T-helper 17 cell (primary cell): ENCODE data around the gene RAB42. TPM values are rescaled to one million over a fixed set of nuclear protein-coding genes. Genes with fewer than 3 reads are reported as not detected.
"Not testable (repeated sequence)": the region's sequence is repeated elsewhere in the genome, so short reads cannot be mapped to it uniquely, and the experiment has no call there.

Experiments
- ATAC-seq: fragments of 150-1000 bp; cut with Tn5 transposase; 2 replicates; pipeline ENCODE4 v1.10.0; 2021; ENCODE audit warnings: mild to moderate bottlenecking, moderate library complexity
- DNase-seq, 3 donors: peaks; one replicate each; pipeline versions ENCODE4 v3.0.0 to v3.0.0-alpha.2; 2020 to 2021
- H3K9me3 ChIP-seq: one replicate; pipeline ENCODE4 v1.7.0; 2013; ENCODE audit warnings: low read length, mild to moderate bottlenecking; ENCODE audit not compliant: control insufficient read depth, poor library complexity, severe bottlenecking
- H3K27ac Mint-ChIP-seq: one replicate; pipeline ENCODE4 v1.8.0; 2022; ENCODE audit warnings: mild to moderate bottlenecking, moderate library complexity, mixed read lengths
- H3K27me3 Mint-ChIP-seq: one replicate; pipeline ENCODE4 v1.8.0; 2022; ENCODE audit warnings: mixed read lengths
- H3K36me3 Mint-ChIP-seq: one replicate; pipeline ENCODE4 v1.8.0; 2022; ENCODE audit warnings: low read depth, mixed read lengths
- H3K4me1 Mint-ChIP-seq: one replicate; pipeline ENCODE4 v1.8.0; 2022; ENCODE audit warnings: mild to moderate bottlenecking, mixed read lengths
- H3K4me3 Mint-ChIP-seq: one replicate; pipeline ENCODE4 v1.8.0; 2022; ENCODE audit warnings: mild to moderate bottlenecking, moderate library complexity, mixed read lengths
- total RNA-seq, 4 donors: library from RNA in 2 of 4; stranded (reverse) in 2 of 4; gene quantifications; one replicate each; pipeline ENCODE4 v1.2.3 and lab custom pipeline; 2022 to 2026

RAB42 gene
- not detected for total RNA-seq
- 0 reads per million in 2 donors for total RNA-seq (lab: John Stamatoyannopoulos, UW)

DNA sequence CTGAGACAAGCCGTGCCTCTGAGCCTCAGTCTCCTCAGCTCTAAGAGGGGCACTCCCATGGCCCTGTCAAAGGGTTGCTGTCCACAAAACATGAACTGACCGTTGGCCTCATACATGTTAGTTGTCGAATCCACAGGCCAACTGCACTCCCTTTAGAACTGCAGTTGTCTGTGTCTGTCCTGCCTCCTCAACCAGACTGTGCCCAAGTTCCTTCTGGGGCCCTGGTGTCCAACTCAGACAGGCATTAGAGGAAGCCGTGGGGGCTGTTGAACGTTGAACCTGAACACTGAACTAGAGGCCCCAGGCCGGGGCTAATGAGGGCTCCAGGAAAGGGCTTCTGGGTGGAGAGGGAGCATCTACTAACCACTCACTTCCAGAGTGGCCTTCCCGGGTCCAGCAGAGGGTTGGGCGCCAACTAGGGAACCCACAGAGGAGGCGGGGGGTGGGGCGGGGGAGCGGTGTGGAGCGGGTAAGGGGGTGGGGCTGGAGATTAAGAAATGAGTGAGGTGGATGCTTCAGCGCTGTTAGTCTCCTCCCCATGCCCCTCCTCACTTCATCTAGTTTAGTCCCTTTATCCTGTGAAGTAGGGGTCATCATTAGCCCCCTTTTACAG is at the start of gene RAB42:
Gene RAB42 (plus strand): TSS at position 558 of the 613 bp plus-strand sequence. CDS start 247 bp downstream, outside the sequence.
- peak within 1 kb of the TSS; percentile 86 for H3K4me3 Mint-ChIP-seq
- peaks cover 2% of the 10 kb centered on the region for H3K36me3 Mint-ChIP-seq
- ATAC-seq = peak; percentile 73
- no peaks in the 10 kb centered on the region for H3K9me3 ChIP-seq
- H3K27me3 Mint-ChIP-seq = no peaks in the 10 kb centered on the region
- peaks cover 3% of the 10 kb centered on the region for H3K4me1 Mint-ChIP-seq
- no peak for DNase-seq
- H3K27ac Mint-ChIP-seq = no peak within 1 kb of the TSS

DNA sequence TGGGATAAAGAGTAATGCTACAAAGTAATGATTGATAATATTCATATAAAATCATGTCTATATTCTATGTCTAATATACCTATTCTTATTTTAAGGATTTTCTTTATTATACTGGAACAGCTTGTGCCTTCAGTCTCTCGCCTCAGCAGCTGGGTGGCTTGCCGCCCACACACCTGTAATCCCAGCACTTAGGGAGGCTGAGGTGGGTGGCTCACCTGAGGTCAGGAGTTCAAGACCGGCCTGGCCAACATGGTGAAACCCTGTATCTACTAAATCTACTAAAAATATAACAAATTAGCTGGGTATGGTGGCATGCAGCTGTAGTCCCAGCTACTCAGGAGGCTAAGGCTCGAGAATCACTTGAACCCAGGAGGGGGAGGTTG is 46.8 kb upstream of the RAB42 start:
- no peak for DNase-seq
- Mint-ChIP-seq H3K27me3 (no peaks in the 10 kb centered on the region), H3K4me3 (no peak overlapping the region), H3K4me1 (no peaks in the 10 kb centered on the region), H3K36me3 (no peaks in the 10 kb centered on the region), H3K27ac (no peak overlapping the region)
- H3K9me3 ChIP-seq = no peaks in the 10 kb centered on the region
- no peak for ATAC-seq

- H3K4me1 Mint-ChIP-seq = peaks cover 5% of the 10 kb centered on the region
- ATAC-seq (no peak), DNase-seq (no peak)
- H3K9me3 ChIP-seq = no peaks in the 10 kb centered on the region
- H3K4me3 Mint-ChIP-seq = no peak overlapping the region
- no peak overlapping the region for H3K27ac Mint-ChIP-seq
- peaks cover 2% of the 10 kb centered on the region for H3K36me3 Mint-ChIP-seq
- no peaks in the 10 kb centered on the region for H3K27me3 Mint-ChIP-seq
These were observed 43.7 kb upstream of the RAB42 start for GRCh38 chr1:28548318-28548717.

DNA sequence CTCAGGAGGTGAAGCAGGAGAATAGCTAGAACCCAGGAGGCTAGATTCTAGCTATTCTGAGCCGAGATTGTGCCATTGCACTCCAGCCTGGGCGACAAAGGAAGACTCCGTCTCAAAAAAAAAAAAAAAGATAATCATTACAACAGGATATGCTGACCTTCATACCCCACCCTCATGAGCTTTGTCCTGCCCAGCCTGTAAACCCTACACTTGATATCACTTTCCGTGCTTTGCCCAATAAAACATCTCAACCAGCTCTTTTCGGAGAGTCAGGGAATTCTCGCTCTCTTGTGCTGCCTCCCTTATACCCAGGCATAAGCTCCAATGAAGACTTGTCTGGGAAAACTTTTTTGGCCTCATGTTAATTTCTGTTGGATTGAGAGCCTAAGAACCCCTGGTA is 40.7 kb upstream of the RAB42 start:
- Mint-ChIP-seq H3K36me3 (peaks cover 2% of the 10 kb centered on the region), H3K27ac (no peak overlapping the region), H3K27me3 (no peaks in the 10 kb centered on the region), H3K4me3 (no peak overlapping the region), H3K4me1 (peaks cover 14% of the 10 kb centered on the region)
- no peaks in the 10 kb centered on the region for H3K9me3 ChIP-seq
- ATAC-seq (no peak), DNase-seq (no peak)

GRCh38 chr1:28552758-28553663 is 39.1 kb upstream of the RAB42 start, which contains the start of gene TRNAU1AP:
Gene TRNAU1AP (plus strand): TSS chr1:28553085. CDS start chr1:28553111, 26 bp downstream.
- ATAC-seq (peak; percentile 97), DNase-seq (peak; percentile 95 to 96 (median 95))
- Mint-ChIP-seq H3K4me3 (peak within 1 kb of the TSS; percentile 99), H3K4me1 (peaks cover 16% of the 10 kb centered on the region), H3K36me3 (peaks cover 2% of the 10 kb centered on the region), H3K27me3 (no peaks in the 10 kb centered on the region), H3K27ac (peak within 1 kb of the TSS; percentile 96)
- no peaks in the 10 kb centered on the region for H3K9me3 ChIP-seq

DNA sequence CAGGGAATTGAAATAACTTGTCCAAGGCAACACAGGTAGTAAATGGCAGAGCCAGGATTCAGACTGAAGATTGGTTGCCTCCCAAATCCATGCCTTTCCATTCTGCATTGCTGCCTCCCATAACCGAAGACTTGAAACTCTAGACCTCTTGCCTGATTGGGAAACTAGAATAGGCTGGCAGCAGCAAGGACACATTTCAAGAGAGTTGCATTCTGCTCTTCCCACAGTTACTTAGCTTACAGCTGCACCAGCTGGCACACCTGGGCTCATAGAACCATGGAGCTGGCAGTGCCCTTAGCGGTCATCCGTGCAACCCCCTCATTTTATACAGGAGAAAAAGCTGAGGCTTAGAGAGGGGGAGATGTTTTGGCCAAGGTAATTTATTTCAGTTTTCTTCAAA is 31.2 kb upstream of the RAB42 start:
- H3K9me3 ChIP-seq = no peaks in the 10 kb centered on the region
- Mint-ChIP-seq H3K27ac (no peak overlapping the region), H3K36me3 (peaks cover 3% of the 10 kb centered on the region), H3K27me3 (no peaks in the 10 kb centered on the region), H3K4me3 (no peak overlapping the region), H3K4me1 (peaks cover 9% of the 10 kb centered on the region)
- no peak for ATAC-seq
- DNase-seq = no peak

- ATAC-seq (no peak), DNase-seq (no peak)
- Mint-ChIP-seq H3K4me3 (no peak overlapping the region), H3K27ac (no peak overlapping the region), H3K27me3 (no peaks in the 10 kb centered on the region), H3K4me1 (peaks cover 5% of the 10 kb centered on the region), H3K36me3 (peaks cover 6% of the 10 kb centered on the region)
- H3K9me3 ChIP-seq = no peaks in the 10 kb centered on the region
These were observed 27.8 kb upstream of the RAB42 start for GRCh38 chr1:28564310-28564709.

DNA sequence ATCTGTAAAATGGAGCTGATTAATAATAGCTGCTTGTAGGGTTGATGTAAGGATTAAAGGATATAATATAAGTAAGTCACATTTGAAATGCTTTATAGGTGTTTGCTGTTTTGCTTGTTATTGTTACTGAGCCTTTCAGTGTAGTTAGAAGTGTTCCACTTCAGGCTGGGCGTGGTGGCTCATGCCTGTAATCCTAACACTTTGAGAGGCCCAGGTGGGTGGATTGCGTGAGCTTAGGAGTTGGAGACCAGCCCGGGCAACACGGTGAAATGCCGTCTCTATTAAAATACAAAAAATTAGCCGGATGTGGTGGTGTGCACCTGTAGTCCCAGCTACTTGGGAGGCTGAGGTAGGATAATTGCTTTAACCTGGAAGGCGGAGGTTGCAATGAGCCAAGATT is 27.0 kb upstream of the RAB42 start:
- Mint-ChIP-seq H3K27me3 (no peaks in the 10 kb centered on the region), H3K27ac (peak overlapping the region; percentile 68), H3K36me3 (peaks cover 6% of the 10 kb centered on the region), H3K4me1 (peaks cover 5% of the 10 kb centered on the region), H3K4me3 (no peak overlapping the region)
- H3K9me3 ChIP-seq = no peaks in the 10 kb centered on the region
- ATAC-seq (no peak), DNase-seq (no peak)

GRCh38 chr1:28565726-28566125 is 26.3 kb upstream of the RAB42 start:
- no peak for ATAC-seq
- Mint-ChIP-seq H3K27me3 (no peaks in the 10 kb centered on the region), H3K36me3 (peaks cover 6% of the 10 kb centered on the region), H3K27ac (peak overlapping the region; percentile 68), H3K4me3 (no peak overlapping the region), H3K4me1 (peaks cover 2% of the 10 kb centered on the region)
- DNase-seq = no peak
- no peaks in the 10 kb centered on the region for H3K9me3 ChIP-seq

DNA sequence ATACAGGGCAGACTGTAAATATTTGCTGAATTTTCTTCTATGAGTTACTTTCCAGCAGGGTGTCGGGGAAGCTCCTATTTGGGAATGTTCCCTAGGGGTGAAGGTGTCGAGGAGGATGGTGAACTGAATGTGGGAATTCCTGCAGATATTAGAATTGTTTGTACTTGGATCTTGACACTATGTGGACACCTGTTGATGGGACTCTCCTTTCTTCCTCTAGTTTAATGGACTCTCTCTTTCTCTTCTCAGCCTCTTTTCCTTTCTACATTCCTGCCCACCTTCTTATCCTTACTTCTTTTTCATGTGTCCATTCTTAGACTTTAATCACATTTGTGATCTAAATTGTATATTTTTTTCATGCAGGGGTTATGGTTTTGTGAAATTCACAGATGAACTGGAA is 25.1 kb upstream of the RAB42 start:
- no peaks in the 10 kb centered on the region for H3K9me3 ChIP-seq
- DNase-seq (no peak), ATAC-seq (no peak)
- H3K36me3 Mint-ChIP-seq = peaks cover 5% of the 10 kb centered on the region
- no peak overlapping the region for H3K4me3 Mint-ChIP-seq
- H3K27me3 Mint-ChIP-seq = no peaks in the 10 kb centered on the region
- H3K4me1 Mint-ChIP-seq = peaks cover 2% of the 10 kb centered on the region
- no peak overlapping the region for H3K27ac Mint-ChIP-seq

DNA sequence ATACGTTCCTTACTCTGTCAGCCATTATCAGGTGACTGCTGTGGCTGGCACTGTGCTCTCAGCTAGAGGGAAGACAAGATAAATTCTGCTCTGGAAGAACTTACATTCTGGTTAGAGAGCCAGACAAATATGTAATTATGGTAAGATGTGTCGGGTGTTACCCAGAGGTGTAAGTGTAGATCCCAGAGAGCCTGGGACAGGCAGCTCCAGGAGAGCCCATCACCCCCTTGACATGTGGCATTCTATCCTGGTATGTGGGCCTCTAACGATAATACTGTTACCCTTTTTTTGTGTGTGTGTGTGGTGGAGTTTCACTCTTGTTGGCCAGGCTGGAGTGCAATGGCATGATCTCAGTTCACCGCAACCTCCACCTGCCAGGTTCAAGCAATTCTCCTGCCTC is 20.2 kb upstream of the RAB42 start:
- Mint-ChIP-seq H3K27me3 (no peaks in the 10 kb centered on the region), H3K36me3 (peaks cover 4% of the 10 kb centered on the region), H3K27ac (no peak overlapping the region), H3K4me3 (no peak overlapping the region), H3K4me1 (no peaks in the 10 kb centered on the region)
- ATAC-seq (no peak), DNase-seq (no peak)
- no peaks in the 10 kb centered on the region for H3K9me3 ChIP-seq

DNA sequence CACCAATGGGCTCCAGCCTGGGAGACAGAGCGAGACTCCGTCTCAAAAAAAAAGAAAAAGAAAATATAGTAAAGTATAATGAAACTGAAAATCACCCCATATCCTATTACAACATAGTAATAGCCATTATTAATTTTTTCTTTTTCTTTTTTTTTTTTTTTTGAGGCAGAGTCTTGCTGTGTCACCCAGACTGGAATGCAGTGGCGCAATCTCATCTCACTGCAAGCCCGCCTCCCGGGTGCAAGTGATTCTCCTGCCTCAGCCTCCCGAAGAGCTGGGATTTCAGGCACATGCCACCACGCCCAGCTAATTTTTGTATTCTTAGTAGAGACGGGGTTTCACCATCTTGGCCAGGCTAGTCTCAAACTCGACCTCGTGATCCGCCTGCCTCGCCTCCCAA is 19.2 kb upstream of the RAB42 start:
- not testable (repeated sequence) for H3K27me3 Mint-ChIP-seq, ATAC-seq, H3K4me3 Mint-ChIP-seq, H3K27ac Mint-ChIP-seq, DNase-seq, H3K9me3 ChIP-seq, H3K36me3 Mint-ChIP-seq, H3K4me1 Mint-ChIP-seq

GRCh38 chr1:28573564-28573963 is 18.5 kb upstream of the RAB42 start:
- H3K9me3 ChIP-seq = no peaks in the 10 kb centered on the region
- no peak for DNase-seq
- ATAC-seq = no peak
- Mint-ChIP-seq H3K36me3 (peaks cover 4% of the 10 kb centered on the region), H3K4me3 (no peak overlapping the region), H3K4me1 (peaks cover 5% of the 10 kb centered on the region), H3K27ac (no peak overlapping the region), H3K27me3 (no peaks in the 10 kb centered on the region)
